Natural killer cell (primary cell): ENCODE measurements around the gene KNG1. TPM values are rescaled to one million over a fixed set of nuclear protein-coding genes. Genes with fewer than 3 reads are reported as not detected.
"Not testable (repeated sequence)": the region's sequence is repeated elsewhere in the genome, so short reads cannot be mapped to it uniquely, and the experiment has no call there.

Experiments
- ATAC-seq, 3 donors: fragments of 150-1000 bp in 2 of 3; fragments of 200-7000 bp in 1 of 3; cut with Tn5 transposase; 1 replicate in 1 of 3; 2 replicates in 2 of 3; pipeline ENCODE4 v1.10.0; 2021; ENCODE audit warnings: mild to moderate bottlenecking in 2 of 3, moderate library complexity in 2 of 3
- DNase-seq, 2 donors: peaks; one replicate each; pipeline versions ENCODE4 v3.0.0 to v3.0.0-alpha.2; 2013 to 2021; ENCODE audit warnings: mixed read lengths in 1 of 2
- H3K27ac ChIP-seq: one replicate; pipeline ENCODE4 v1.5.1; 2013; ENCODE audit warnings: mild to moderate bottlenecking, low read length
- H3K27me3 ChIP-seq: one replicate; pipeline ENCODE4 v1.6.1; 2013; ENCODE audit warnings: low read length; ENCODE audit not compliant: control insufficient read depth, insufficient read depth
- H3K36me3 ChIP-seq: one replicate; pipeline ENCODE4 v1.6.1; 2013; ENCODE audit warnings: low read length; ENCODE audit not compliant: control insufficient read depth, insufficient read depth
- H3K4me1 ChIP-seq: one replicate; pipeline ENCODE4 v1.6.1; 2013; ENCODE audit warnings: low read length; ENCODE audit not compliant: control insufficient read depth, insufficient read depth
- H3K4me3 ChIP-seq: one replicate; pipeline ENCODE4 v1.5.1; 2013; ENCODE audit warnings: low read length
- H3K9me3 ChIP-seq: one replicate; pipeline ENCODE4 v1.6.1; 2013; ENCODE audit warnings: low read length; ENCODE audit not compliant: control insufficient read depth, insufficient read depth
- H3K27ac Mint-ChIP-seq, 2 donors: one replicate each; pipeline ENCODE4 v1.8.0; 2022; ENCODE audit warnings: mild to moderate bottlenecking in 2 of 2, mixed read lengths in 2 of 2, moderate library complexity in 1 of 2
- H3K27me3 Mint-ChIP-seq, 2 donors: one replicate each; pipeline ENCODE4 v1.8.0; 2022; ENCODE audit warnings: low read depth in 2 of 2, mixed read lengths in 2 of 2
- H3K36me3 Mint-ChIP-seq: one replicate; pipeline ENCODE4 v1.8.0; 2022; ENCODE audit warnings: mixed read lengths
- H3K4me1 Mint-ChIP-seq, 2 donors: one replicate each; pipeline ENCODE4 v1.8.0; 2022; ENCODE audit warnings: mixed read lengths in 2 of 2
- H3K4me3 Mint-ChIP-seq: one replicate; pipeline ENCODE4 v1.8.0; 2022; ENCODE audit warnings: mild to moderate bottlenecking, moderate library complexity, mixed read lengths
- H3K9me3 Mint-ChIP-seq, 2 donors: one replicate each; pipeline ENCODE4 v1.8.0; 2022; ENCODE audit warnings: mixed read lengths in 2 of 2
- WGBS: methylation state at CpG from one replicate; pipeline ENCODE4 v1.1.7; 2013; ENCODE audit warnings: missing lambda C conversion rate; ENCODE audit not compliant: insufficient coverage; 5-methylcytosine and 5-hydroxymethylcytosine counted together
- intact Hi-C: fragments of 100-400 bp; cut with micrococcal nuclease; formaldehyde crosslinking; loops from one replicate; pipeline ENCODE4 v1.14.2; 2022
- total RNA-seq, 4 donors: library from RNA; stranded (reverse); fragments of 120-200 nt in 1 of 4; gene quantifications; one replicate each; pipeline versions ENCODE4 v1.2.3 to v1.2.4, GENCODE V29; 2013 to 2022
- TF ChIP-seq, protein P1 (sequence below): fragments of 200-600 bp; IDR thresholded peaks from one replicate; pipeline ENCODE4 v1.8.0; 2022; ENCODE audit warnings: antibody characterized with exemption

KNG1 gene
- total RNA-seq, 3 donors from 2014 or later (not counting 1 experiment from before 2014, with no cell fraction given): not detected

- Histone ChIP-seq H3K36me3 (no peaks in the 10 kb centered on the region), H3K4me1 (peaks cover 10% of the 10 kb centered on the region), H3K27ac (no peak overlapping the region), H3K27me3 (peaks cover 11% of the 10 kb centered on the region), H3K9me3 (no peaks in the 10 kb centered on the region), H3K4me3 (no peak overlapping the region)
- DNase-seq (peak; percentile 42 to 69), ATAC-seq (peak; percentile 85 to 100 (median 97))
- Mint-ChIP-seq H3K4me3 (peak overlapping the region; percentile 4), H3K27me3 (peaks cover 43 to 88% of the 10 kb centered on the region in 2 donors), H3K27ac (peak overlapping the region in 1 of 2 donors; percentile 33), H3K9me3 (no peaks in the 10 kb centered on the region), H3K36me3 (no peaks in the 10 kb centered on the region), H3K4me1 (peaks cover 13% of the 10 kb centered on the region in 2 donors)
- WGBS: 37% methylated on average over 6 of the region's 6 CpGs
- TF ChIP-seq, protein P1, sequence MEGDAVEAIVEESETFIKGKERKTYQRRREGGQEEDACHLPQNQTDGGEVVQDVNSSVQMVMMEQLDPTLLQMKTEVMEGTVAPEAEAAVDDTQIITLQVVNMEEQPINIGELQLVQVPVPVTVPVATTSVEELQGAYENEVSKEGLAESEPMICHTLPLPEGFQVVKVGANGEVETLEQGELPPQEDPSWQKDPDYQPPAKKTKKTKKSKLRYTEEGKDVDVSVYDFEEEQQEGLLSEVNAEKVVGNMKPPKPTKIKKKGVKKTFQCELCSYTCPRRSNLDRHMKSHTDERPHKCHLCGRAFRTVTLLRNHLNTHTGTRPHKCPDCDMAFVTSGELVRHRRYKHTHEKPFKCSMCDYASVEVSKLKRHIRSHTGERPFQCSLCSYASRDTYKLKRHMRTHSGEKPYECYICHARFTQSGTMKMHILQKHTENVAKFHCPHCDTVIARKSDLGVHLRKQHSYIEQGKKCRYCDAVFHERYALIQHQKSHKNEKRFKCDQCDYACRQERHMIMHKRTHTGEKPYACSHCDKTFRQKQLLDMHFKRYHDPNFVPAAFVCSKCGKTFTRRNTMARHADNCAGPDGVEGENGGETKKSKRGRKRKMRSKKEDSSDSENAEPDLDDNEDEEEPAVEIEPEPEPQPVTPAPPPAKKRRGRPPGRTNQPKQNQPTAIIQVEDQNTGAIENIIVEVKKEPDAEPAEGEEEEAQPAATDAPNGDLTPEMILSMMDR: no peak
- intact Hi-C loops: no loop called here
Observed at GRCh38 chr3:186705882-186706780, 11.0 kb upstream of the KNG1 start.

- no peak overlapping the region for H3K4me3 Mint-ChIP-seq
- H3K27me3 Mint-ChIP-seq: peaks cover 48 to 90% of the 10 kb centered on the region in 2 donors
- no peak overlapping the region for H3K27ac Mint-ChIP-seq
- DNase-seq: no peak
- Histone ChIP-seq H3K4me1 (peaks cover 10% of the 10 kb centered on the region), H3K27ac (no peak overlapping the region), H3K9me3 (no peaks in the 10 kb centered on the region), H3K4me3 (no peak overlapping the region), H3K36me3 (no peaks in the 10 kb centered on the region), H3K27me3 (peaks cover 11% of the 10 kb centered on the region)
- WGBS: 83% methylated on average over 6 of the region's 6 CpGs
- no peaks in the 10 kb centered on the region for H3K9me3 Mint-ChIP-seq
- intact Hi-C loops: no loop called here
- H3K36me3 Mint-ChIP-seq: no peaks in the 10 kb centered on the region
- peaks cover 13% of the 10 kb centered on the region in 2 donors for H3K4me1 Mint-ChIP-seq
- TF ChIP-seq, protein P1: no peak
- no peak for ATAC-seq
Observed at GRCh38 chr3:186708983-186709679, 8.0 kb upstream of the KNG1 start.

DNA sequence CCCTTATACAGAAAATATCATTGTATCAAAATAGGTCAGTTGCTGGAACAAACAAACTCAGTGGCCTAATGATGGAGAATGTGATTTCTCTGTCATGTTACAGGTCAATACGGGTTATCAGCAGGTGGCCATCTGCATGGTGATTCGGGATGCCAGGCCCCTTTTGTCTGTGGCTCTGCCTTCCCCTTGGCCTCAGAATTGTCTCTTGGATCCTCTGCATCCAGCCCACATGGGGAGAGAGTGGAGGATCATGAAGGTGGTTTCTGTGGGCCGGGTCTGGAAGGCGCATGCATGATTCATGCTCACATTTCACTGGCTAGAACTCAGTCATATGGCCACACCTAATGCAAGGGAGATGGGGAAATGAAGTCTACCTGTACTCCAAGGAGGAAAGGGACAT, 6.5 kb upstream of the KNG1 start:
- peaks cover 12% of the 10 kb centered on the region in 2 donors for H3K4me1 Mint-ChIP-seq
- intact Hi-C loops, H3K36me3 ChIP-seq, H3K27ac Mint-ChIP-seq, H3K9me3 Mint-ChIP-seq, H3K9me3 ChIP-seq, H3K27ac ChIP-seq, H3K27me3 ChIP-seq, ATAC-seq, DNase-seq, H3K36me3 Mint-ChIP-seq, H3K4me3 ChIP-seq, H3K4me1 ChIP-seq, H3K4me3 Mint-ChIP-seq: not testable (repeated sequence)
- 87% methylated on average over 4 of the region's 4 CpGs for WGBS
- peaks cover 50 to 75% of the 10 kb centered on the region in 2 donors for H3K27me3 Mint-ChIP-seq

DNA sequence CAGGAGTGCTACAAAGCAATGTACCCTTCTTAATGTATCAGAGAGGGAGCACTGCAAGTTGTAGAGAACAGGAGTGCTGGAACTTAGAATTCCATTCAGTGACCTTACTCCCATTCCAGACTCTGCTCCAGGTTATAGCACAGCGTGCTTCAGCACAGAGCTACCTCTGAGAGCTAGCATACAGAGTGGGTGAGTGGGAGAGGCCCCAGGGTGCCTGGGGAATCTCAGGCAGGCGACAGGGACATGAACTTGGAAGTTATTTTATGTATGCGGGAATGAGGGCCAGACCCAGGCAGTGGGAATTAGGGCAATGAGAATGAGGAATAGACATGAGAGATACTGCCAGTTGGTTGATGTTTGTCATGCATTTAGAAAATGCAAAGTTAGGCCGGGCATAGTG, 3.7 kb upstream of the KNG1 start:
- H3K9me3 Mint-ChIP-seq: no peaks in the 10 kb centered on the region

More for the DNA sequence above, 3.7 kb upstream of the KNG1 start:
- intact Hi-C loops: no loop called here
- Histone ChIP-seq H3K27ac (no peak overlapping the region), H3K4me1 (no peaks in the 10 kb centered on the region), H3K36me3 (no peaks in the 10 kb centered on the region), H3K9me3 (no peaks in the 10 kb centered on the region), H3K27me3 (no peaks in the 10 kb centered on the region), H3K4me3 (no peak overlapping the region)
- Mint-ChIP-seq H3K4me1 (no peaks in the 10 kb centered on the region), H3K27ac (no peak overlapping the region), H3K4me3 (no peak overlapping the region), H3K27me3 (peaks cover 29 to 48% of the 10 kb centered on the region in 2 donors), H3K36me3 (no peaks in the 10 kb centered on the region)
- ATAC-seq (no peak), DNase-seq (no peak)
- TF ChIP-seq, protein P1: no peak
- 91% methylated on average over 4 of the region's 4 CpGs for WGBS
